ENCODE results near the gene HOGA1.

- TF ChIP-seq, protein P1, sequence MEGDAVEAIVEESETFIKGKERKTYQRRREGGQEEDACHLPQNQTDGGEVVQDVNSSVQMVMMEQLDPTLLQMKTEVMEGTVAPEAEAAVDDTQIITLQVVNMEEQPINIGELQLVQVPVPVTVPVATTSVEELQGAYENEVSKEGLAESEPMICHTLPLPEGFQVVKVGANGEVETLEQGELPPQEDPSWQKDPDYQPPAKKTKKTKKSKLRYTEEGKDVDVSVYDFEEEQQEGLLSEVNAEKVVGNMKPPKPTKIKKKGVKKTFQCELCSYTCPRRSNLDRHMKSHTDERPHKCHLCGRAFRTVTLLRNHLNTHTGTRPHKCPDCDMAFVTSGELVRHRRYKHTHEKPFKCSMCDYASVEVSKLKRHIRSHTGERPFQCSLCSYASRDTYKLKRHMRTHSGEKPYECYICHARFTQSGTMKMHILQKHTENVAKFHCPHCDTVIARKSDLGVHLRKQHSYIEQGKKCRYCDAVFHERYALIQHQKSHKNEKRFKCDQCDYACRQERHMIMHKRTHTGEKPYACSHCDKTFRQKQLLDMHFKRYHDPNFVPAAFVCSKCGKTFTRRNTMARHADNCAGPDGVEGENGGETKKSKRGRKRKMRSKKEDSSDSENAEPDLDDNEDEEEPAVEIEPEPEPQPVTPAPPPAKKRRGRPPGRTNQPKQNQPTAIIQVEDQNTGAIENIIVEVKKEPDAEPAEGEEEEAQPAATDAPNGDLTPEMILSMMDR (IDR thresholded peaks at IDR 0.05): no peak
- no peak for TF ChIP-seq POLR2A (IDR thresholded peaks at IDR 0.05)
Measured at GRCh38 chr10:97538839-97539238, 45.4 kb upstream of the HOGA1 start.
